ENCODE results near the gene CCNT2. TPM values are rescaled to one million over a fixed set of nuclear protein-coding genes. Genes with fewer than 3 reads are reported as not detected.

The CCNT2 gene
- 16.7 and 19.1 TPM in 2 replicates for total RNA-seq

DNA sequence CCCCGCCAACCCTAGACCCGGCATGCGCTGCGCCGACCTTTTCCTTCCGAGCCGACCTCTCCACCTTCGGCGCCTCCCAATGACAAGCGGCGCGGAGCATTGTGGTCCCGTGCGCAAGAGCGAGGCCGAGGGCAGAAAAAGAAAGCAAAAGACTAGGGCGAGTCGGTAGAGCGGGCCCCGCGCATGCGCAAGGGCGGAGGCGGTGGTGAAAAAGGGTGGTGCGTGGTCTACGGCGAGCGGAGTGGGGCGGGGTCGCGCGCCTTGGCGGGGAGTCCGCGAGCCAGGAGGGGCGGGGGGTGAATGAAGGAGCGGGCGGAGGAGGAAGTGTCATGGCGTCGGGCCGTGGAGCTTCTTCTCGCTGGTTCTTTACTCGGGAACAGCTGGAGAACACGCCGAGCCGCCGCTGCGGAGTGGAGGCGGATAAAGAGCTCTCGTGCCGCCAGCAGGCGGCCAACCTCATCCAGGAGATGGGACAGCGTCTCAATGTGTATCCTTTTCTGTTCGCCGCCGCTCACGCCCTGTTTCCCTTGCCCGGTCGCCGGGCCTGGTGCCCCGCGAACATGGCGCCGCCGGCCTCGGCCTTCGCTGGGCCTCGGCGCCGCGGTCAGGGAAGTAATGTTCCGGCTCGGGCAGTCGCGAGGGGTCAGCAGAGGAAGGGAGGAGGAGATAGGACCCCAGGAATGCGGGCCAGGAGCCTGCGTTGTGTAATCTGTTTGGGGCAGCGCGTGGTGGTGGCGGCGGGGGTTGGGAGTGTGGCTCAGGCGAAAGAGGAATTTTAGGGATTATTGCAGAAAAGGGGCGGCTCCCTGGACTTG is at the start of gene CCNT2:
TSS of gene CCNT2 (plus strand) at position 297 of the 815 bp plus-strand sequence. CDS start at position 330, 33 bp downstream.

Other genes with a start within 250 kb of the CCNT2 start
- not detected in 2 replicates for gene TMEM163, start 199.8 kb upstream of the CCNT2 start, total RNA-seq
- gene ACMSD, start 80.2 kb upstream of the CCNT2 start, total RNA-seq: not detected in 2 replicates
- gene MAP3K19, start 128.6 kb downstream of the CCNT2 start, total RNA-seq: not detected in 2 replicates
- gene RAB3GAP1, start 133.5 kb downstream of the CCNT2 start, total RNA-seq: 74.3 and 74.7 TPM in 2 replicates

Data from bronchial smooth muscle cell (primary cell).